Type B pancreatic cell (in vitro differentiated cells): Measurements from ENCODE around the gene CDK9. TPM values are rescaled to one million over a fixed set of nuclear protein-coding genes. Genes with fewer than 3 reads are reported as not detected.
"Not testable (repeated sequence)": the region's sequence is repeated elsewhere in the genome, so short reads cannot be mapped to it uniquely, and the experiment has no call there.

Experiments
- DNase-seq: peaks from one replicate; pipeline ENCODE4 v3.0.0; 2021; ENCODE audit warnings: mixed read lengths; ENCODE audit not compliant: unreplicated experiment; ENCODE audit errors: extremely low spot score
- H3K27ac Mint-ChIP-seq: 2 replicates; pipeline ENCODE4 v1.8.0; 2021; ENCODE audit warnings: mild to moderate bottlenecking, mixed read lengths
- H3K27me3 Mint-ChIP-seq: 2 replicates; pipeline ENCODE4 v1.8.0; 2021; ENCODE audit warnings: mixed read lengths
- H3K36me3 Mint-ChIP-seq: 2 replicates; pipeline ENCODE4 v1.8.0; 2021; ENCODE audit warnings: mixed read lengths
- H3K4me1 Mint-ChIP-seq: one replicate; pipeline ENCODE4 v1.8.0; 2021; ENCODE audit warnings: mixed read lengths; ENCODE audit not compliant: unreplicated experiment
- H3K4me3 Mint-ChIP-seq: 2 replicates; pipeline ENCODE4 v1.8.0; 2021; ENCODE audit warnings: mild to moderate bottlenecking, mixed read lengths
- H3K9me3 Mint-ChIP-seq: 2 replicates; pipeline ENCODE4 v1.8.0; 2021; ENCODE audit warnings: mixed read lengths
- CTCF ChIP-seq: fragments of 200-600 bp; sonication (generic); conservative IDR thresholded peaks from 2 replicates; pipeline ENCODE4 v1.5.0; 2021; ENCODE audit warnings: antibody characterized with exemption, mild to moderate bottlenecking
- microRNA-seq: library from miRNA; unstranded; fragments of <30 nt; microRNA quantifications from one replicate; pipeline ENCODE4, GENCODE V29; 2020
- total RNA-seq: library from RNA; stranded (reverse); gene quantifications from 2 replicates; pipeline ENCODE4 v1.2.1, GENCODE V29; 2021; ENCODE audit warnings: low replicate concordance

Gene CDK9
- total RNA-seq, 1 donor from 2014 or later = 77.3 TPM

- no peak overlapping the region for H3K4me3 Mint-ChIP-seq
- peaks cover 15% of the 10 kb centered on the region for H3K4me1 Mint-ChIP-seq
- H3K9me3 Mint-ChIP-seq = no peaks in the 10 kb centered on the region
- TF ChIP-seq CTCF = no peak
- no peaks in the 10 kb centered on the region for H3K36me3 Mint-ChIP-seq
- no peak overlapping the region for H3K27ac Mint-ChIP-seq
- no peak for DNase-seq
- peaks cover 13% of the 10 kb centered on the region for H3K27me3 Mint-ChIP-seq
These were observed 46.4 kb downstream of the CDK9 start for GRCh38 chr9:127832248-127832647.

- Mint-ChIP-seq H3K36me3 (no peaks in the 10 kb centered on the region), H3K27ac (no peak overlapping the region), H3K4me3 (no peak overlapping the region), H3K27me3 (peaks cover 6% of the 10 kb centered on the region), H3K4me1 (peaks cover 19% of the 10 kb centered on the region), H3K9me3 (no peaks in the 10 kb centered on the region)
- no peak for DNase-seq
- no peak for TF ChIP-seq CTCF
These were observed 47.7 kb downstream of the CDK9 start for GRCh38 chr9:127833555-127833954.

- Mint-ChIP-seq H3K9me3 (no peaks in the 10 kb centered on the region), H3K4me1 (peaks cover 18% of the 10 kb centered on the region), H3K27ac (no peak overlapping the region), H3K36me3 (no peaks in the 10 kb centered on the region), H3K27me3 (no peaks in the 10 kb centered on the region), H3K4me3 (no peak overlapping the region)
- TF ChIP-seq CTCF = no peak
- no peak for DNase-seq
These were observed 50.2 kb downstream of the CDK9 start for GRCh38 chr9:127835991-127836516.

- H3K4me1 Mint-ChIP-seq = peaks cover 18% of the 10 kb centered on the region
- H3K4me3 Mint-ChIP-seq, H3K27me3 Mint-ChIP-seq, H3K9me3 Mint-ChIP-seq, H3K36me3 Mint-ChIP-seq, DNase-seq, H3K27ac Mint-ChIP-seq: not testable (repeated sequence)
These were observed 50.7 kb downstream of the CDK9 start for GRCh38 chr9:127836561-127836960.

GRCh38 chr9:127837346-127837745 lies 51.5 kb downstream of the CDK9 start:
- no peak overlapping the region for H3K4me3 Mint-ChIP-seq
- H3K36me3 Mint-ChIP-seq = no peaks in the 10 kb centered on the region
- TF ChIP-seq CTCF = no peak
- no peaks in the 10 kb centered on the region for H3K9me3 Mint-ChIP-seq
- no peak overlapping the region for H3K27ac Mint-ChIP-seq
- no peaks in the 10 kb centered on the region for H3K27me3 Mint-ChIP-seq
- no peak for DNase-seq
- H3K4me1 Mint-ChIP-seq = peaks cover 18% of the 10 kb centered on the region

- Mint-ChIP-seq H3K27ac (no peak overlapping the region), H3K4me1 (peaks cover 17% of the 10 kb centered on the region), H3K36me3 (no peaks in the 10 kb centered on the region), H3K27me3 (no peaks in the 10 kb centered on the region), H3K4me3 (no peak overlapping the region), H3K9me3 (no peaks in the 10 kb centered on the region)
- no peak for TF ChIP-seq CTCF
- no peak for DNase-seq
These were observed 52.7 kb downstream of the CDK9 start for GRCh38 chr9:127838375-127839078.

Small RNAs within 50 kb of the gene (microRNA-seq; reads per million reads assigned to microRNA genes)
- gene MIR2861 = not detected
- not detected for gene MIR3960

Other genes with a start within 250 kb of the CDK9 start
- gene STXBP1, start 173.8 kb upstream of the CDK9 start, total RNA-seq = 43.1 and 48.8 TPM in 2 replicates
- 0.26 and 8.0 TPM in 2 replicates for gene CFAP157, start 79.0 kb upstream of the CDK9 start, total RNA-seq
- 12.0 and 13.9 TPM in 2 replicates for gene PTRH1, start 70.4 kb upstream of the CDK9 start, total RNA-seq
- 0.10 TPM in 1 of 2 replicates, not detected in the other for gene TTC16, start 70.0 kb upstream of the CDK9 start, total RNA-seq
- 21.5 and 21.9 TPM in 2 replicates for gene TOR2A, start 50.7 kb upstream of the CDK9 start, total RNA-seq
- gene SH2D3C, start 7.4 kb upstream of the CDK9 start, total RNA-seq = 1.6 and 7.1 TPM in 2 replicates
- 18.7 and 42.4 TPM in 2 replicates for gene FPGS, start 16.8 kb downstream of the CDK9 start, total RNA-seq
- 0.86 and 1.6 TPM in 2 replicates for gene ENG, start 68.6 kb downstream of the CDK9 start, total RNA-seq
- gene AK1, start 91.6 kb downstream of the CDK9 start, total RNA-seq = 35.2 and 59.8 TPM in 2 replicates
- 19.8 and 32.6 TPM in 2 replicates for gene ST6GALNAC6, start 113.6 kb downstream of the CDK9 start, total RNA-seq
- gene ST6GALNAC4, start 131.0 kb downstream of the CDK9 start, total RNA-seq = 11.9 and 17.5 TPM in 2 replicates
- 5.8 and 9.4 TPM in 2 replicates for gene PIP5KL1, start 144.7 kb downstream of the CDK9 start, total RNA-seq
- 41.6 and 56.3 TPM in 2 replicates for gene DPM2, start 151.8 kb downstream of the CDK9 start, total RNA-seq
- gene EEIG1, start 195.0 kb downstream of the CDK9 start, total RNA-seq = 61.1 and 74.8 TPM in 2 replicates